Activated T-cell treated with anti-CD3 and anti-CD28 coated beads, Interleukin-2, amount 50 U/mL, for 4 hours (primary cell): ENCODE results near the gene ITGB4. TPM values are rescaled to one million over a fixed set of nuclear protein-coding genes. Genes with fewer than 3 reads are reported as not detected.

Experiments
- ATAC-seq, 2 donors: fragments of 200-7000 bp; cut with Tn5 transposase; one replicate each; pipeline ENCODE4 v1.10.0; 2021
- DNase-seq: peaks from one replicate; pipeline ENCODE4 v3.0.0-alpha.2; 2020
- H3K27me3 Mint-ChIP-seq: one replicate; pipeline ENCODE4 v1.8.0; 2021; ENCODE audit warnings: low read depth, mixed read lengths
- H3K36me3 Mint-ChIP-seq: one replicate; pipeline ENCODE4 v1.8.0; 2022; ENCODE audit warnings: mixed read lengths; ENCODE audit not compliant: insufficient read depth
- H3K4me1 Mint-ChIP-seq: one replicate; pipeline ENCODE4 v1.8.0; 2021; ENCODE audit warnings: low read depth, mixed read lengths
- H3K4me3 Mint-ChIP-seq: one replicate; pipeline ENCODE4 v1.8.0; 2021; ENCODE audit warnings: mild to moderate bottlenecking, moderate library complexity, mixed read lengths
- H3K9me3 Mint-ChIP-seq: one replicate; pipeline ENCODE4 v1.8.0; 2021; ENCODE audit warnings: mixed read lengths
- total RNA-seq, 3 donors: library from RNA; stranded (reverse); gene quantifications; one replicate each; pipeline ENCODE4 v1.2.1, GENCODE V29; 2021

The ITGB4 gene
- total RNA-seq, 3 donors from 2014 or later = 0.63 to 2.3 (median 1.6) TPM

- H3K4me3 Mint-ChIP-seq = no peak overlapping the region
- DNase-seq (no peak), ATAC-seq (no peak)
- H3K36me3 Mint-ChIP-seq = no peaks in the 10 kb centered on the region
- no peaks in the 10 kb centered on the region for H3K9me3 Mint-ChIP-seq
- peaks cover 2% of the 10 kb centered on the region for H3K4me1 Mint-ChIP-seq
- H3K27me3 Mint-ChIP-seq = no peaks in the 10 kb centered on the region
Measured at GRCh38 chr17:75731086-75731715, 9.9 kb downstream of the ITGB4 start.

DNA sequence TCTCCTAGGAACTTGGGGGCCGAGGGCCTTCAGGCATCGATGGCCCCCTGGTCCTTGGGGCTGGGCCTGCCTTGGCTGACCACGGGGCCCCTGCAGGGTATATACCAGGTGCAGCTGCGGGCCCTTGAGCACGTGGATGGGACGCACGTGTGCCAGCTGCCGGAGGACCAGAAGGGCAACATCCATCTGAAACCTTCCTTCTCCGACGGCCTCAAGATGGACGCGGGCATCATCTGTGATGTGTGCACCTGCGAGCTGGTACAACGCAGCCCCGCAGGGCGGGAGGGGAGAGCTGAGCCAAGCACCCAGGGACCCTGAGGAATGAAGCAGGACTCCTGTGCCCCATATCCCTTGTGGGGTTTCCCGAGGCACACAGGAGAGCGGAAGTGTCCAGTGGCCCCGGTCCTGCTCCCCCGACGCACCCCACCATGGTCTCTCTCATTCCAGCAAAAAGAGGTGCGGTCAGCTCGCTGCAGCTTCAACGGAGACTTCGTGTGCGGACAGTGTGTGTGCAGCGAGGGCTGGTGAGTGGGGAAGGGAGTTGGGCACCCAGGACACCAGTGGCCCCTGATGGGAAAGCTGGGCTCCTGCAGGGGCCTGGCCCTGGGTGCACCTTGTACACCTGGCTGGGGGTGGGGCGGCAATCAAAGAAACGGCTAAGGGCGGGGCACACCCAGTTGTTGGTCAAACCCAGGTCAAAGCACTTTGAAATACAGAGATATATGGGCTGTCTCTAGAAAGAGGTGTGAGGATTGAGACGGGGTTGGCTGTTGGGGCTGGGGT is 10.6 kb downstream of the ITGB4 start:
- no peaks in the 10 kb centered on the region for H3K36me3 Mint-ChIP-seq

GRCh38 chr17:75733471-75733870 is 12.2 kb downstream of the ITGB4 start:
- Mint-ChIP-seq H3K4me1 (peaks cover 2% of the 10 kb centered on the region), H3K4me3 (no peak overlapping the region), H3K36me3 (no peaks in the 10 kb centered on the region), H3K9me3 (no peaks in the 10 kb centered on the region), H3K27me3 (no peaks in the 10 kb centered on the region)
- no peak for ATAC-seq
- no peak for DNase-seq

More for the DNA sequence above, 10.6 kb downstream of the ITGB4 start:
- no peaks in the 10 kb centered on the region for H3K9me3 Mint-ChIP-seq
- no peak overlapping the region for H3K4me3 Mint-ChIP-seq
- DNase-seq = no peak
- ATAC-seq = no peak
- no peaks in the 10 kb centered on the region for H3K27me3 Mint-ChIP-seq
- H3K4me1 Mint-ChIP-seq = peaks cover 2% of the 10 kb centered on the region

DNA sequence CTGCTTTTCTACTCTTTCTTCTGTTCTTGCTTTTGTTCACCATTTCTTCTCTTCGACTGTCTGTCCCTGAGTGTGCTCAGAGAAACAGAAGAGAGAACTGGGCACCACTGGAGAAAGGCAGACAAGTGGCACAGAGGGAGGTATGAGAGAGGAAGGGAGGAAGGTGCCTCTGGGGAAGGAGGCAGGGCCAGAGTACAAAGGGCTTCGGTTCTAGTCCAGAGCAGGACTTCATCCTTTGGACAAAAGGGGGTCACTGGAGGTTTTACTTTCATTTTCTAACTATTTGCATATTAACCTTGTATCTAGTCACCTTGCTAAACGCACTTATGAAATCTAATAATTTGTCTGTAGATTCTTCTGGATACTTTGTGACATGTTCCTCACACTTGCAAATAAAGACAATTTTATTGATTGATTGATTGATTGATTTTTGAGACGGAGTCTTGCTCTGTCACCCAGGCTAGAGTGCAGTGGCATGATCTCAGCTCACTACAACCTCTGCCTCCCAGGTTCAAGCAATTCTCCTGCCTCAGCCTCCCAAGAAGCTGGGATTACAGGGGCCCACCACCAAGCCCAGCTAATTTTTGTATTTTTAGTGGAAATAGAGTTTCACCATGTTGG is 13.5 kb downstream of the ITGB4 start:
- Mint-ChIP-seq H3K27me3 (no peaks in the 10 kb centered on the region), H3K36me3 (no peaks in the 10 kb centered on the region), H3K4me1 (peaks cover 2% of the 10 kb centered on the region), H3K4me3 (no peak overlapping the region), H3K9me3 (no peaks in the 10 kb centered on the region)
- no peak for DNase-seq
- no peak for ATAC-seq

DNA sequence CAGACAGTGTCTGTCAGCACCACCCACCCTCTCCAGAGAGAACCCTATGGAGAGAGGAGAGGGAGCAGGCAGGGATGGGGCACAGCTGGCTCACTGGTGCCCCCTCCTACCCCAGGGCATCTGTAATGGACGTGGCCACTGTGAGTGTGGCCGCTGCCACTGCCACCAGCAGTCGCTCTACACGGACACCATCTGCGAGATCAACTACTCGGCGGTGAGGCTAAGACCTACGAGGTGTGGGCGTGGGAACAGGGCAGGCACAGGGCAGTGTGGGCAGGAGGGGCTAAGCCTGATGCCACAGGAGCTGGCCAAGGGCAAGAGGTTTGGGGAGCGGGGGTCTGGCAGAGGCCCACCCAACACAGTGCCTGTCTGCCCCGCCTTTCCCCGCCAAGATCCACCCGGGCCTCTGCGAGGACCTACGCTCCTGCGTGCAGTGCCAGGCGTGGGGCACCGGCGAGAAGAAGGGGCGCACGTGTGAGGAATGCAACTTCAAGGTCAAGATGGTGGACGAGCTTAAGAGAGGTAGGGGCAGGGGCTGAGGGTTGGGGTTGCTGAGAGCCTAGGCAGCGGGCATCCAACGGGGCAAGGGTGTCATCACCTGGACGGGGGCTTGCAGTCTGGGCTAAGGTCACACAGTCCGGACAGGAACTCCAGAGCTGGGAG is 15.0 kb downstream of the ITGB4 start:
- no peaks in the 10 kb centered on the region for H3K36me3 Mint-ChIP-seq
- peaks cover 2% of the 10 kb centered on the region for H3K4me1 Mint-ChIP-seq
- H3K4me3 Mint-ChIP-seq = no peak overlapping the region
- ATAC-seq (no peak), DNase-seq (no peak)
- H3K9me3 Mint-ChIP-seq = no peaks in the 10 kb centered on the region
- H3K27me3 Mint-ChIP-seq = no peaks in the 10 kb centered on the region

DNA sequence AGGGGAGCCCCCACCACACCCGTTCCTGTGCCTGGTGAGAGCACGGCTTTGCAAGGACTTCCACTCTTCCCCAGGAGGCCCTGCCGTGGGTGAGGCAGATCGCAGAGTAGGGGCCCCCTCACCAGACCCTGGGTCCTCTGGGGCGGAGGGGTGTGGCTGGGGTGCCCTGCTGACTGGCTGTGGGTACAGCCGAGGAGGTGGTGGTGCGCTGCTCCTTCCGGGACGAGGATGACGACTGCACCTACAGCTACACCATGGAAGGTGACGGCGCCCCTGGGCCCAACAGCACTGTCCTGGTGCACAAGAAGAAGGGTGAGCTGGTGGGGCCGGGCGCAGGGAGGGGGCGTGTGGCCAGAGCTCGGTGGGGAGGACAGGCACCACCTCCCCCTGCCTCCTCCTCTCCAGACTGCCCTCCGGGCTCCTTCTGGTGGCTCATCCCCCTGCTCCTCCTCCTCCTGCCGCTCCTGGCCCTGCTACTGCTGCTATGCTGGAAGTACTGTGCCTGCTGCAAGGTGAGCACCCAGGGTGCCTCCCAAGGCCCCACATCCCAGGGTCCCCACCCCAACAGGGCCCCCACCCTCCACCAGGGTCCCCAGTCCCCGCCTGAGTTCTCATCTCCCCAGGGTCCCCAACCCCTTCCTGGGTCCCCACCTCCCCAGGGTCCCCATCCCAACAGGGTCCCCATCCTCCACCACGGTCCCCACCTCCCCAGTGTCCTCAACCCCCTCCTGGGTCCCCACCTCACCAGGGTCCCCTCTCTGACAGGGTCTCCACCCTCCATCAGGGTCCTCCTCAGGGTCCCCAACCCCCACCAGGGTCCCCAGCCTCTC is 16.1 kb downstream of the ITGB4 start:
- no peaks in the 10 kb centered on the region for H3K27me3 Mint-ChIP-seq
- no peak overlapping the region for H3K4me3 Mint-ChIP-seq
- H3K4me1 Mint-ChIP-seq = peaks cover 2% of the 10 kb centered on the region
- DNase-seq = no peak
- no peak for ATAC-seq
- no peaks in the 10 kb centered on the region for H3K9me3 Mint-ChIP-seq
- H3K36me3 Mint-ChIP-seq = no peaks in the 10 kb centered on the region

- H3K4me1 Mint-ChIP-seq = peaks cover 2% of the 10 kb centered on the region
- H3K9me3 Mint-ChIP-seq = no peaks in the 10 kb centered on the region
- ATAC-seq = no peak
- H3K27me3 Mint-ChIP-seq = no peaks in the 10 kb centered on the region
- DNase-seq = no peak
- no peaks in the 10 kb centered on the region for H3K36me3 Mint-ChIP-seq
- H3K4me3 Mint-ChIP-seq = no peak overlapping the region
Measured at GRCh38 chr17:75738218-75738802, 17.1 kb downstream of the ITGB4 start.

DNA sequence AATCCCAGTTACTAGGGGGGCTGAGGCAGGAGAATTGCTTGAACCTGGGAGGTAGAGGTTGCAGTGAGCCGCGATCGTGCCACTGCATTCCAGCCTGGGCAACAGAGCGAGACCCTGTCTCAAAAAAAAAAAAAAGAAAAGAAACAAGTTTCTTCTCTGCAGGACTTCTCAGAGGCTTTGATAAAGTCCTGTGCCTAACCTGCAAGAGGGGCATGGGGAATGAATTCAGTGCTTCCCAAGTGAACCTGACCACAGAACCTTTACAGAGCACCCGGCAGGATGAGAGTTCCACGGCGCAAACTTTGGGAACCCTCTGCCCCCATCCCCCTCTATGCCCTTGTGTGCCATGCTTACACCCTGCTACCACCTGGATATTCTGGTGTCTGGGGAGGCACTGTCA is 17.9 kb downstream of the ITGB4 start:
- H3K27me3 Mint-ChIP-seq = no peaks in the 10 kb centered on the region
- H3K4me3 Mint-ChIP-seq = no peak overlapping the region
- ATAC-seq (no peak), DNase-seq (no peak)
- H3K9me3 Mint-ChIP-seq = no peaks in the 10 kb centered on the region
- peaks cover 2% of the 10 kb centered on the region for H3K4me1 Mint-ChIP-seq
- no peaks in the 10 kb centered on the region for H3K36me3 Mint-ChIP-seq

GRCh38 chr17:75739801-75740200 is 18.5 kb downstream of the ITGB4 start:
- H3K9me3 Mint-ChIP-seq = no peaks in the 10 kb centered on the region
- DNase-seq (no peak), ATAC-seq (no peak)
- no peak overlapping the region for H3K4me3 Mint-ChIP-seq
- no peaks in the 10 kb centered on the region for H3K4me1 Mint-ChIP-seq
- H3K27me3 Mint-ChIP-seq = no peaks in the 10 kb centered on the region
- H3K36me3 Mint-ChIP-seq = no peaks in the 10 kb centered on the region

GRCh38 chr17:75740215-75740614 is 19.0 kb downstream of the ITGB4 start:
- ATAC-seq (no peak), DNase-seq (no peak)
- no peaks in the 10 kb centered on the region for H3K4me1 Mint-ChIP-seq
- H3K36me3 Mint-ChIP-seq = no peaks in the 10 kb centered on the region
- no peak overlapping the region for H3K4me3 Mint-ChIP-seq
- H3K27me3 Mint-ChIP-seq = no peaks in the 10 kb centered on the region
- no peaks in the 10 kb centered on the region for H3K9me3 Mint-ChIP-seq

GRCh38 chr17:75740631-75741077 is 19.4 kb downstream of the ITGB4 start:
- no peaks in the 10 kb centered on the region for H3K4me1 Mint-ChIP-seq
- H3K27me3 Mint-ChIP-seq = no peaks in the 10 kb centered on the region
- no peaks in the 10 kb centered on the region for H3K36me3 Mint-ChIP-seq
- DNase-seq = no peak
- no peak for ATAC-seq
- no peak overlapping the region for H3K4me3 Mint-ChIP-seq
- H3K9me3 Mint-ChIP-seq = no peaks in the 10 kb centered on the region

DNA sequence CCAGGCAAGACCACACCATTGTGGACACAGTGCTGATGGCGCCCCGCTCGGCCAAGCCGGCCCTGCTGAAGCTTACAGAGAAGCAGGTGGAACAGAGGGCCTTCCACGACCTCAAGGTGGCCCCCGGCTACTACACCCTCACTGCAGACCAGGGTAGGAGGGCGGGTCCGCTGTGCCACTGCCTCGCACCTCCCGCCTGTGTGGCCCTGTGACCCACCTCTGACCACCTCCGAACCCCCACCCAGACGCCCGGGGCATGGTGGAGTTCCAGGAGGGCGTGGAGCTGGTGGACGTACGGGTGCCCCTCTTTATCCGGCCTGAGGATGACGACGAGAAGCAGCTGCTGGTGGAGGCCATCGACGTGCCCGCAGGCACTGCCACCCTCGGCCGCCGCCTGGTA is 21.1 kb downstream of the ITGB4 start:
- no peak for DNase-seq
- Mint-ChIP-seq H3K27me3 (no peaks in the 10 kb centered on the region), H3K9me3 (no peaks in the 10 kb centered on the region), H3K4me3 (no peak overlapping the region), H3K36me3 (no peaks in the 10 kb centered on the region), H3K4me1 (no peaks in the 10 kb centered on the region)
- no peak for ATAC-seq

GRCh38 chr17:75743625-75744206 is 22.5 kb downstream of the ITGB4 start:
- Mint-ChIP-seq H3K36me3 (no peaks in the 10 kb centered on the region), H3K27me3 (peaks cover 3% of the 10 kb centered on the region), H3K4me1 (peaks cover 3% of the 10 kb centered on the region), H3K4me3 (no peak overlapping the region), H3K9me3 (no peaks in the 10 kb centered on the region)
- DNase-seq = no peak
- ATAC-seq = no peak
